Heart left ventricle (tissue), 13 donors: ENCODE results near the gene KCNH1.

Source experiments
- POLR2A ChIP-seq, 2 donors: fragments of 450-650 bp; IDR thresholded peaks; one replicate each; pipeline ENCODE4 v1.6.1; 2017; ENCODE audit warnings: antibody characterized with exemption in 2 of 2, mild to moderate bottlenecking in 2 of 2, moderate library complexity in 2 of 2
- TF ChIP-seq, protein P1 (sequence below), 12 donors: fragments of 200-600 bp; sonication (generic) in 4 of 12; IDR thresholded peaks; one replicate each; pipeline versions ENCODE4 v1.5.0 to v1.8.0; 2018 to 2022; ENCODE audit warnings: antibody characterized with exemption in 12 of 12, mild to moderate bottlenecking in 5 of 12
- donor health status: ischemic (EF 13 %, LVEDD 7.1; RV severe dilation, severe dysfunction).
- donor health status: DM: no; HTN: yes; CAD: no.
- donor health status: DM: no; HTN: no; CAD: no.
- donor health status: ischemic (EF 25% LVEDD 6.9; RV normal size, moderate dysfunction).
- donor health status: ischemic (EF 25% LVEDD 5.7; RV mildly dilated, moderate dysfunction).
- donor health status: ischemic (EF 35%, LVEDD 5.7; RV mildly dilated, moderate dysfunction).
- donor health status: nonischemic (EF 11% LVEDD 7.7; RV severe dilation, severe dysfunction).
- donor health status: DM: yes; HTN: yes; CAD: no.
- donor health status: PGD.
- donor health status: ischemic (EF 29% LVEDD 5.4; RV normal size, mild dysfunction).
- donor health status: nonischemic (EF 23%, LVEDD 6.1; RV moderate dilation, normal function).

- TF ChIP-seq, protein P1, sequence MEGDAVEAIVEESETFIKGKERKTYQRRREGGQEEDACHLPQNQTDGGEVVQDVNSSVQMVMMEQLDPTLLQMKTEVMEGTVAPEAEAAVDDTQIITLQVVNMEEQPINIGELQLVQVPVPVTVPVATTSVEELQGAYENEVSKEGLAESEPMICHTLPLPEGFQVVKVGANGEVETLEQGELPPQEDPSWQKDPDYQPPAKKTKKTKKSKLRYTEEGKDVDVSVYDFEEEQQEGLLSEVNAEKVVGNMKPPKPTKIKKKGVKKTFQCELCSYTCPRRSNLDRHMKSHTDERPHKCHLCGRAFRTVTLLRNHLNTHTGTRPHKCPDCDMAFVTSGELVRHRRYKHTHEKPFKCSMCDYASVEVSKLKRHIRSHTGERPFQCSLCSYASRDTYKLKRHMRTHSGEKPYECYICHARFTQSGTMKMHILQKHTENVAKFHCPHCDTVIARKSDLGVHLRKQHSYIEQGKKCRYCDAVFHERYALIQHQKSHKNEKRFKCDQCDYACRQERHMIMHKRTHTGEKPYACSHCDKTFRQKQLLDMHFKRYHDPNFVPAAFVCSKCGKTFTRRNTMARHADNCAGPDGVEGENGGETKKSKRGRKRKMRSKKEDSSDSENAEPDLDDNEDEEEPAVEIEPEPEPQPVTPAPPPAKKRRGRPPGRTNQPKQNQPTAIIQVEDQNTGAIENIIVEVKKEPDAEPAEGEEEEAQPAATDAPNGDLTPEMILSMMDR (IDR thresholded peaks at IDR 0.05) = no peak
- no peak for TF ChIP-seq POLR2A (IDR thresholded peaks at IDR 0.05)
Measured at GRCh38 chr1:210781652-210782051, 352.3 kb downstream of the KCNH1 start.
